Measurements from ENCODE around the gene TSEN34. TPM values are rescaled to one million over a fixed set of nuclear protein-coding genes. Genes with fewer than 3 reads are reported as not detected.
"Not testable (repeated sequence)": the region's sequence is repeated elsewhere in the genome, so short reads cannot be mapped to it uniquely, and the experiment has no call there.

The TSEN34 gene
- polyA plus RNA-seq, 1 of the 3 experiments (the other 2 are of a cell fraction) = 82.1 TPM

DNA sequence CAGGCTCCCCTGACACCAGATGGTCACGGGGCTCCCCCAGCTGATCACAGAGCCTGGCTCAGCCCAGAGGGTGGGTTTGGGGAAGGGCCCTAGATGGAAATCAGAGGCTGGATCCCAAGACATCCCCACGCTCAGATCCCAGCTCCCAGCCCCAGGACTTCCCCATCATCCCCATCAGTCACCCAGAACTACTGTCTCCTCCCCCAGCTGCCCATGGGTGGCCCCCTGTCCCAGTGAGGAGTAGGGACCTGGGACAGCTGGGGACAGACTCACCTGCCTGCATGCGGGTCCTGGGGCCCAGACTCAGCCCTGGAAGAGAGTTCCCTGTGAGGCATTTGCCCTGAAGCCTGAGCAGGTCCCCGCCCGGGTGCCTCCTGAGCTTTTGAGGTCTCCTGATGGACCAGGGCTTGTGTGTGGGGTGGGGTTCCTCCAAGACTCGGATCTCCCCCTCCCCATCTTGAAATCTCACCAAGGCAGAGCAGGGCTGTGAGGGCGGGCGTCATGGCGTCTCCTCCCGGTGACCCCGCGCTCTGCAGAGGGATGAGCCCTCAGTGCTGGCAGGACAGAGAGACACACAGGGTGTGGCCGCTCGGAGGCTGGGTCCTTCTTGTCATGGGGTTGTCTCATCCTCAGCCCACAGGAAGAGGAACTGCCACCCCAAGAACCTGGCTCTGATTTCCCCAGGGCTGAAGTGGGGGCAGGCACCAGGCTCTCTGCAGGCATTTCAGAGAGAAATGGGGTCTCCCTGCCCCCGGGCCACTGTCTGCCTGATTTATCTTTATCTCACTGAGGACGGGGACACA, 31.6 kb downstream of the TSEN34 start, which contains the start of gene LILRB3:
Gene LILRB3, minus strand, starts transcription at position 534 of the 803 bp plus-strand sequence. Its CDS starts 31 bp downstream, at position 503.
- H3K4me2 ChIP-seq; CTCF ChIA-PET; H4K20me1 ChIP-seq (ENCODE audit: insufficient read depth); H3K4me1 ChIP-seq (ENCODE audit: control insufficient read depth in 1 of 2, insufficient read depth in 2 of 2, low read depth in 1 of 2, low read length in 1 of 2); H3K9ac ChIP-seq; H3F3A ChIP-seq (replicated peaks; ENCODE audit: insufficient read depth); H3K9me2 ChIP-seq; H3K79me2 ChIP-seq (ENCODE audit: insufficient read depth); H3K36me3 ChIP-seq (replicated peaks in 1 of 2; ENCODE audit: control insufficient read depth in 1 of 2, insufficient read depth in 2 of 2, low read length in 1 of 2); H2AFZ ChIP-seq (ENCODE audit: low read depth); DNase-seq; H3K27ac ChIP-seq (ENCODE audit: low read depth in 2 of 2, low read length in 1 of 2); H3K4me3 ChIP-seq (ENCODE audit: low read depth in 2 of 2, low read length in 1 of 2); H3K9me3 ChIP-seq: not testable (repeated sequence)
- peaks cover 17% of the 10 kb centered on the region; the same call in 1 of the 2 replicates for H3K27me3 ChIP-seq (ENCODE audit: insufficient read depth)
- 21% methylated on average over 6 of the region's 16 CpGs for WGBS (ENCODE audit: low lambda C conversion rate)
- POLR2A ChIA-PET = interaction anchor here (1.2 kb wide), 1 partner anchor 15 kb away, joined by 3 read pairs; no protein-coding TSS in a partner anchor

DNA sequence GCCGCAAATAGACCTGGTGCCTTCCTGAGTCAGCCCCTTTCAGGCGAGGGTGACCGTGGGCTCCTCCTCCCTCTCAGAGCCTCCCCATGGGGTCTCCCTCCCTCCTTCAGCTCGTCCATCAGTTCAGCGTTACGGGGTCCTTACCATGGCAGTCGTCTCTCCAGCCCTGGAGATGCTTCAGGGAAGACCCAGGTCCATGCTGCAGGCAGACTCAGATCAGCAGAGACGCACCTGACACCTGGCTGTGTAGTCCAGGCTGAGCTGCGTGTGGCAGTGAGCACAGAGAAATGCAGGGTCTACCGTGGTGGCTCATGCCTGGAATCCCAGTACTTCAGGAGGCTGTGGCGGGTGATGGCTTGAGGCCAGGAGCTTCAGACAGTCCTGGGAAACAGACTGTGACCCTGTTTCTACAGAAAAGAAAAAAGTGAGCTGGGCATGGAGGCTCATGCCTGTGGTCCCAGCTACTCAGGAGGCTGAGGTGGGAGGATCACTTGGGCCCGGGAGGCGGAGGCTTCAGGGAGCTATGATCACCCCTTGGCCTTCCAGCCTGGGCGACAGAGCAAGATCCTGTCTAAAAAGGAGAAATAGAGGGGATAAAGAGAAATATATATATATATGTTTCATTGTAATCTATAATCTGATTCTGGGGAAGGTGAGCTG, 32.3 kb downstream of the TSEN34 start:
- H2AFZ ChIP-seq (ENCODE audit: low read depth); H3K4me2 ChIP-seq; H3K36me3 ChIP-seq (replicated peaks in 1 of 2; ENCODE audit: control insufficient read depth in 1 of 2, insufficient read depth in 2 of 2, low read length in 1 of 2); H3K9me2 ChIP-seq; H3K4me3 ChIP-seq (ENCODE audit: low read depth in 2 of 2, low read length in 1 of 2); DNase-seq; H3K4me1 ChIP-seq (ENCODE audit: control insufficient read depth in 1 of 2, insufficient read depth in 2 of 2, low read depth in 1 of 2, low read length in 1 of 2); H3K79me2 ChIP-seq (ENCODE audit: insufficient read depth); H3K27ac ChIP-seq (ENCODE audit: low read depth in 2 of 2, low read length in 1 of 2); H3F3A ChIP-seq (replicated peaks; ENCODE audit: insufficient read depth); H3K9ac ChIP-seq; H4K20me1 ChIP-seq (ENCODE audit: insufficient read depth); H3K9me3 ChIP-seq: not testable (repeated sequence)
- peaks cover 17% of the 10 kb centered on the region; the same call in 1 of the 2 replicates for H3K27me3 ChIP-seq (ENCODE audit: insufficient read depth)
- POLR2A ChIA-PET = interaction anchor here (1.2 kb wide), 1 partner anchor 15 kb away, joined by 3 read pairs; no protein-coding TSS in a partner anchor
- 10% methylated on average over 9 of the region's 14 CpGs for WGBS (ENCODE audit: low lambda C conversion rate)
- CTCF ChIA-PET = interaction anchor here (0.6 kb wide), 1 partner anchor 9 kb away, joined by 3 read pairs; no protein-coding TSS in a partner anchor

DNA sequence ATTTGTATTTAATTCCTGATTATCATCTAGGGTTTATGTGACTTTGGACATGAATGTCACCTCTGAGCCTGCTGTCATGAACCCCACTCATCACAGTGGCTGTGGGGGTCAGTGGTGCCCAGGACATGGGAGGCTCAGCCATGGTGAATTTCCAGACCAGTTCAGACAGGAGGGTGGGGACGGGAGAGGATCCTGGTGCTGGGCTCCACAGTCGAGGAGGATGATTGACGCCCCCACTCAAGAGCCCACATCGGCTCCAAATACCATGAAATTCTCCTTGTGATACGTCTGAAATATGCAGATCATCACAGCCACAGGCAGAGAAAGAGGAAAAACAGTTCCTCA, 32.8 kb downstream of the TSEN34 start:
- not testable (repeated sequence) for DNase-seq; H2AFZ ChIP-seq (ENCODE audit: low read depth); H3K79me2 ChIP-seq (ENCODE audit: insufficient read depth); H3K4me1 ChIP-seq (ENCODE audit: control insufficient read depth in 1 of 2, insufficient read depth in 2 of 2, low read depth in 1 of 2, low read length in 1 of 2); H3K36me3 ChIP-seq (replicated peaks in 1 of 2; ENCODE audit: control insufficient read depth in 1 of 2, insufficient read depth in 2 of 2, low read length in 1 of 2); H3K9ac ChIP-seq; H3F3A ChIP-seq (replicated peaks; ENCODE audit: insufficient read depth); H3K4me2 ChIP-seq; H3K27ac ChIP-seq (ENCODE audit: low read depth in 2 of 2, low read length in 1 of 2); H3K4me3 ChIP-seq (ENCODE audit: low read depth in 2 of 2, low read length in 1 of 2); H3K9me2 ChIP-seq; H4K20me1 ChIP-seq (ENCODE audit: insufficient read depth); H3K9me3 ChIP-seq
- ChIA-PET CTCF (interaction anchor here (0.6 kb wide), 1 partner anchor 8 kb away, joined by 3 read pairs; no protein-coding TSS in a partner anchor), POLR2A (interaction anchor here (1.2 kb wide), 1 partner anchor 16 kb away, joined by 3 read pairs; no protein-coding TSS in a partner anchor)
- H3K27me3 ChIP-seq (ENCODE audit: insufficient read depth) = peaks cover 17% of the 10 kb centered on the region; the same call in 1 of the 2 replicates
- no CpG with 5 or more reads among the region's 5 CpGs for WGBS (ENCODE audit: low lambda C conversion rate)

DNA sequence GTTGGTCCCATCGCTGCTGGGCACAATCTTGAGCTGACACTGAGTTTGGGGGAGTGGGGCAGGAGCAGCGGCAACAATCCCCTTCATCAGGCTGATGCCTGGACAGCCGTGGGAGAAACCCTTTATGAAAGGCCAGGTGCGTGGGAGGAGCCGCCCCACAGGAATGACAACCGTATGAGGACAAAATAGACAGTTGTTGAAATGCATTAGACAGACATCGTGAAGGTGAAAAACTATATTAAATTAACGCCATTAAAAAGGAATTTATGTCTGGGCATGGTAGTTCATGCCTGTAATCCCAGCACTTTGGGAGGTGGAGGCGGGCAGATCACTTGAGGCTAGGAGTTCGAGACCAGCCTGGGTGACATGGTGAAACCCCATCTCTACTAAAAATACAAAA, 33.5 kb downstream of the TSEN34 start:
- WGBS (ENCODE audit: low lambda C conversion rate) = 37% methylated on average over 7 of the region's 10 CpGs
- H3K9me2 ChIP-seq; H3K9me3 ChIP-seq; H3K9ac ChIP-seq; H3F3A ChIP-seq (replicated peaks; ENCODE audit: insufficient read depth); H3K4me2 ChIP-seq; H3K36me3 ChIP-seq (replicated peaks in 1 of 2; ENCODE audit: control insufficient read depth in 1 of 2, insufficient read depth in 2 of 2, low read length in 1 of 2); H3K27ac ChIP-seq (ENCODE audit: low read depth in 2 of 2, low read length in 1 of 2); H4K20me1 ChIP-seq (ENCODE audit: insufficient read depth); CTCF ChIA-PET; H2AFZ ChIP-seq (ENCODE audit: low read depth); DNase-seq; H3K4me1 ChIP-seq (ENCODE audit: control insufficient read depth in 1 of 2, insufficient read depth in 2 of 2, low read depth in 1 of 2, low read length in 1 of 2); H3K4me3 ChIP-seq (ENCODE audit: low read depth in 2 of 2, low read length in 1 of 2); H3K79me2 ChIP-seq (ENCODE audit: insufficient read depth): not testable (repeated sequence)
- POLR2A ChIA-PET = interaction anchor here (1.6 kb wide), 1 partner anchor 24 kb away, joined by 5 read pairs; the partner anchor contains the start of gene RPS9
- H3K27me3 ChIP-seq (ENCODE audit: insufficient read depth) = peaks cover 17% of the 10 kb centered on the region; the same call in 1 of the 2 replicates
